ENCODE results near the gene SPINT2.

SPINT2 gene

GRCh38 chr19:38308006-38308766 lies 43.8 kb downstream of the SPINT2 start:
- no peak overlapping the region for H3K4me2 ChIP-seq (ENCODE audit: low read length)
- H3K9ac ChIP-seq (ENCODE audit: low read length), result no peak overlapping the region
- no peaks in the 10 kb centered on the region for H3K27me3 ChIP-seq (ENCODE audit: insufficient read depth, low read length)
- no peaks in the 10 kb centered on the region for H4K20me1 ChIP-seq (ENCODE audit: insufficient read depth, low read length)
- H3K27ac ChIP-seq (ENCODE audit: low read depth, low read length, poor library complexity, severe bottlenecking), result no peak overlapping the region
- H3K79me2 ChIP-seq (ENCODE audit: insufficient read depth, low read length), result no peaks in the 10 kb centered on the region
- no peaks in the 10 kb centered on the region for H3K9me3 ChIP-seq (ENCODE audit: low read length)
- H3F3A ChIP-seq (ENCODE audit: insufficient read depth, low read length), result no peaks in the 10 kb centered on the region
- TF ChIP-seq CTCF (IDR thresholded peaks at IDR 0.05; ENCODE audit: low read length) (no peak), EZH2 (IDR thresholded peaks at IDR 0.05; ENCODE audit: borderline replicate concordance, low read length) (no peak)
- no peaks in the 10 kb centered on the region for H3K9me2 ChIP-seq (ENCODE audit: low read depth, low read length)
- no peak overlapping the region for H2AFZ ChIP-seq (ENCODE audit: low read length)
- no peak overlapping the region for H3K4me3 ChIP-seq (ENCODE audit: low read depth, low read length, poor library complexity, severe bottlenecking)
- H3K36me3 ChIP-seq (ENCODE audit: insufficient read depth, low read length), result peaks cover 18% of the 10 kb centered on the region
- peaks cover 6% of the 10 kb centered on the region for H3K4me1 ChIP-seq (ENCODE audit: insufficient read depth, low read length, severe bottlenecking)

- Histone ChIP-seq H3K36me3 (ENCODE audit: insufficient read depth, low read length) (peaks cover 18% of the 10 kb centered on the region), H3K27ac (ENCODE audit: low read depth, low read length, poor library complexity, severe bottlenecking) (no peak overlapping the region)
These were observed 44.7 kb downstream of the SPINT2 start for GRCh38 chr19:38308926-38309614.

GRCh38 chr19:38309615-38310278 lies 45.4 kb downstream of the SPINT2 start:
- Histone ChIP-seq H3K9me3 (ENCODE audit: low read length) (no peaks in the 10 kb centered on the region), H3K9me2 (ENCODE audit: low read depth, low read length) (no peaks in the 10 kb centered on the region), H3K79me2 (ENCODE audit: insufficient read depth, low read length) (no peaks in the 10 kb centered on the region), H3K9ac (ENCODE audit: low read length) (no peak overlapping the region), H3K4me3 (ENCODE audit: low read depth, low read length, poor library complexity, severe bottlenecking) (no peak overlapping the region), H3K4me1 (ENCODE audit: insufficient read depth, low read length, severe bottlenecking) (peaks cover 20% of the 10 kb centered on the region), H2AFZ (ENCODE audit: low read length) (no peak overlapping the region), H3K27ac (ENCODE audit: low read depth, low read length, poor library complexity, severe bottlenecking) (no peak overlapping the region), H3F3A (ENCODE audit: insufficient read depth, low read length) (no peaks in the 10 kb centered on the region), H3K36me3 (ENCODE audit: insufficient read depth, low read length) (peaks cover 18% of the 10 kb centered on the region), H3K4me2 (ENCODE audit: low read length) (no peak overlapping the region), H3K27me3 (ENCODE audit: insufficient read depth, low read length) (no peaks in the 10 kb centered on the region), H4K20me1 (ENCODE audit: insufficient read depth, low read length) (no peaks in the 10 kb centered on the region)
- TF ChIP-seq EZH2 (IDR thresholded peaks at IDR 0.05; ENCODE audit: borderline replicate concordance, low read length), result no peak
- no peak for TF ChIP-seq CTCF (IDR thresholded peaks at IDR 0.05; ENCODE audit: low read length)

More at GRCh38 chr19:38308926-38309614, 44.7 kb downstream of the SPINT2 start:
- Histone ChIP-seq H3K4me3 (ENCODE audit: low read depth, low read length, poor library complexity, severe bottlenecking) (no peak overlapping the region), H3K9me2 (ENCODE audit: low read depth, low read length) (no peaks in the 10 kb centered on the region), H3K9ac (ENCODE audit: low read length) (no peak overlapping the region), H3K27me3 (ENCODE audit: insufficient read depth, low read length) (no peaks in the 10 kb centered on the region), H2AFZ (ENCODE audit: low read length) (no peak overlapping the region), H3K79me2 (ENCODE audit: insufficient read depth, low read length) (no peaks in the 10 kb centered on the region), H3K4me1 (ENCODE audit: insufficient read depth, low read length, severe bottlenecking) (peaks cover 14% of the 10 kb centered on the region), H3K4me2 (ENCODE audit: low read length) (no peak overlapping the region), H3F3A (ENCODE audit: insufficient read depth, low read length) (no peaks in the 10 kb centered on the region), H4K20me1 (ENCODE audit: insufficient read depth, low read length) (no peaks in the 10 kb centered on the region), H3K9me3 (ENCODE audit: low read length) (no peaks in the 10 kb centered on the region)
- TF ChIP-seq CTCF (IDR thresholded peaks at IDR 0.05; ENCODE audit: low read length) (no peak), EZH2 (IDR thresholded peaks at IDR 0.05; ENCODE audit: borderline replicate concordance, low read length) (no peak)

All from OCI-LY1 (cell line).